Measurements from ENCODE around the gene MAPK8IP2. TPM values are rescaled to one million over a fixed set of nuclear protein-coding genes. Genes with fewer than 3 reads are reported as not detected.

The MAPK8IP2 gene
- total RNA-seq, 4 donors from 2014 or later: 0.39 to 0.85 (median 0.47) TPM

- no peaks in the 10 kb centered on the region for H3K27me3 ChIP-seq
- H3K4me1 ChIP-seq: peaks cover 10 to 32% of the 10 kb centered on the region in 2 donors
- ATAC-seq (no peak), DNase-seq (no peak)
- intact Hi-C loops (cut with DNase I; ENCODE audit: low total_unique reads): no loop called here
- no peak overlapping the region for H3K4me3 ChIP-seq
- H3K27ac ChIP-seq: no peak overlapping the region
- no peaks in the 10 kb centered on the region for H3K9me3 ChIP-seq
- peaks cover 0 to 53% of the 10 kb centered on the region in 2 donors for H3K36me3 ChIP-seq
- in situ Hi-C loops (cut with MboI; ENCODE audit: low sequenced_read_pairs in 4 of 4): no loop called here
- TF ChIP-seq, protein P1, sequence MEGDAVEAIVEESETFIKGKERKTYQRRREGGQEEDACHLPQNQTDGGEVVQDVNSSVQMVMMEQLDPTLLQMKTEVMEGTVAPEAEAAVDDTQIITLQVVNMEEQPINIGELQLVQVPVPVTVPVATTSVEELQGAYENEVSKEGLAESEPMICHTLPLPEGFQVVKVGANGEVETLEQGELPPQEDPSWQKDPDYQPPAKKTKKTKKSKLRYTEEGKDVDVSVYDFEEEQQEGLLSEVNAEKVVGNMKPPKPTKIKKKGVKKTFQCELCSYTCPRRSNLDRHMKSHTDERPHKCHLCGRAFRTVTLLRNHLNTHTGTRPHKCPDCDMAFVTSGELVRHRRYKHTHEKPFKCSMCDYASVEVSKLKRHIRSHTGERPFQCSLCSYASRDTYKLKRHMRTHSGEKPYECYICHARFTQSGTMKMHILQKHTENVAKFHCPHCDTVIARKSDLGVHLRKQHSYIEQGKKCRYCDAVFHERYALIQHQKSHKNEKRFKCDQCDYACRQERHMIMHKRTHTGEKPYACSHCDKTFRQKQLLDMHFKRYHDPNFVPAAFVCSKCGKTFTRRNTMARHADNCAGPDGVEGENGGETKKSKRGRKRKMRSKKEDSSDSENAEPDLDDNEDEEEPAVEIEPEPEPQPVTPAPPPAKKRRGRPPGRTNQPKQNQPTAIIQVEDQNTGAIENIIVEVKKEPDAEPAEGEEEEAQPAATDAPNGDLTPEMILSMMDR (IDR thresholded peaks at IDR 0.05 in 4 of 5, conservative IDR thresholded peaks at IDR 0.05 in 1 of 5): no peak
- no peak for TF ChIP-seq POLR2A (IDR thresholded peaks at IDR 0.05)
These were observed 26.2 kb upstream of the MAPK8IP2 start for GRCh38 chr22:50574383-50574755.

DNA sequence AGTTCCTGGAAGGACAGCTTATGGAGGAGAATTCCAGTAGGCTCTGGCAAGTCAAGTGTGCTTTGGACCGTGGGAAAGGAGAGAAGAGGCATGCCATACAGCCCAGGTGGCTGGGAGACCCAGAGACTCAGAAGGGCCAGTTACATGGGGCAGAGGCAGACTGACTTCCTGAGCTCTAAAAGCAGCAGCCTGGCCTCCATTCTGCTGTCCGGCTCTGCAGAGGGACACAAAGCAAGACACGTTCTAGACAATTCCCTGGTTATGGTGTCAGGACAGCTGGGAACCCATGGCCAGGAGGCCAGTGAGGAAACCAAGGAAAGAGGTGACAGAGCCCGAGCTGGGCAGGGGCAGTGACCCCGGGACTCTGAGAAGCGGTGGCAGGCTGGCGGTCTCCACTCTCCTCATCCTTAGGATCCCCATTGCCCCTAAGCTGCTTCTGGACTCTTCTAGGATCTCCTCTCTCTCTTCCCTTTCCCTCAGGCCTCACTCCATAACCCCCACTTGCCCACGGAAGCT, 25.1 kb upstream of the MAPK8IP2 start:
- in situ Hi-C loops (cut with MboI; ENCODE audit: low sequenced_read_pairs in 4 of 4): no loop called here
- Histone ChIP-seq H3K36me3 (peaks cover 0 to 49% of the 10 kb centered on the region in 2 donors), H3K27ac (peak overlapping the region in 1 of 4 donors; percentile 96), H3K4me3 (no peak overlapping the region), H3K4me1 (peaks cover 10 to 33% of the 10 kb centered on the region in 2 donors), H3K9me3 (no peaks in the 10 kb centered on the region), H3K27me3 (no peaks in the 10 kb centered on the region)
- intact Hi-C loops (cut with DNase I; ENCODE audit: low total_unique reads): no loop called here
- DNase-seq (no peak), ATAC-seq (no peak)
- TF ChIP-seq POLR2A (IDR thresholded peaks at IDR 0.05): no peak
- TF ChIP-seq, protein P1 (IDR thresholded peaks at IDR 0.05 in 4 of 5, conservative IDR thresholded peaks at IDR 0.05 in 1 of 5): no peak

DNA sequence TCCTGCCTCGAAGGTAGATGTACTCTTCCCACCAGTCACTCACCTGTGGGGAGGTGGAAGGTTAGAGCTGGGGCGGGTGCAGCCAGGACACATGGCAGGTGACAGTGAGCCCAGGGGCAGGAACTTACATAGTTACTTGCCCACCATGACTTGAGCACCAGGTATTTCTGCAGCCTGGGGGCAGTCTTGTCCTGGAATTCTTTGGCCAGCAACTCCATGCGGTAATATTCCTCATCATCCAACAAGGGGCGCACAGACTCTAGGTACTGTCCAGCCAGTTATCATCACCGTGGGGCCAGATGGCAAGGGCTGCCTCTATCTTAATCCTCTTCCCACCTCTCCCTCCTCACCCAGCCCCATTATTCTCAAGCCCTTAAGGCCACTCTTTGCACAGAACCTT, 24.5 kb upstream of the MAPK8IP2 start:
- DNase-seq: no peak
- no peaks in the 10 kb centered on the region for H3K27me3 ChIP-seq
- intact Hi-C loops (cut with DNase I; ENCODE audit: low total_unique reads): no loop called here
- TF ChIP-seq, protein P1 (IDR thresholded peaks at IDR 0.05 in 4 of 5, conservative IDR thresholded peaks at IDR 0.05 in 1 of 5): peak in 4 of 5 experiments; percentile 4 to 28 (median 22)
- no peak for TF ChIP-seq POLR2A (IDR thresholded peaks at IDR 0.05)
- H3K36me3 ChIP-seq: peaks cover 0 to 43% of the 10 kb centered on the region in 2 donors
- peaks cover 13 to 34% of the 10 kb centered on the region in 2 donors for H3K4me1 ChIP-seq
- in situ Hi-C loops (cut with MboI; ENCODE audit: low sequenced_read_pairs in 4 of 4): no loop called here
- no peaks in the 10 kb centered on the region for H3K9me3 ChIP-seq
- ATAC-seq: no peak
- peak overlapping the region in 3 of 4 donors; percentile 96 to 98 (median 96) for H3K27ac ChIP-seq
- no peak overlapping the region for H3K4me3 ChIP-seq

- no peaks in the 10 kb centered on the region for H3K9me3 ChIP-seq
- in situ Hi-C loops (cut with MboI; ENCODE audit: low sequenced_read_pairs in 4 of 4): no loop called here
- peak overlapping the region; percentile 89 to 98 (median 96) for H3K27ac ChIP-seq
- no peak for DNase-seq
- peaks cover 21 to 44% of the 10 kb centered on the region in 2 donors for H3K4me1 ChIP-seq
- peaks cover 0 to 34% of the 10 kb centered on the region in 2 donors for H3K36me3 ChIP-seq
- intact Hi-C loops (cut with DNase I; ENCODE audit: low total_unique reads): no loop called here
- H3K4me3 ChIP-seq: peak overlapping the region; percentile 62 to 81 (median 64)
- TF ChIP-seq, protein P1 (IDR thresholded peaks at IDR 0.05 in 4 of 5, conservative IDR thresholded peaks at IDR 0.05 in 1 of 5): no peak
- TF ChIP-seq POLR2A (IDR thresholded peaks at IDR 0.05): no peak
- no peaks in the 10 kb centered on the region for H3K27me3 ChIP-seq
- ATAC-seq: no peak
These were observed 23.5 kb upstream of the MAPK8IP2 start for GRCh38 chr22:50576806-50577696.

Data from gastrocnemius medialis (tissue), 4 donors.